NCI-H748 treated with DMSO at 0.1 percent for 48 hours (cell line): ENCODE data around the gene GFPT1.
"Not testable (repeated sequence)": the region's sequence is repeated elsewhere in the genome, so short reads cannot be mapped to it uniquely, and the experiment has no call there.

Experiments
- DNase-seq: peaks from one replicate; lab custom pipeline; 2025; lab: John Stamatoyannopoulos, UW

GFPT1 gene

GRCh38 chr2:69383176-69383812 lies 3.7 kb downstream of the GFPT1 start:
- no peak for DNase-seq

GRCh38 chr2:69382547-69382946 lies 4.5 kb downstream of the GFPT1 start:
- DNase-seq, result no peak

- no peak for DNase-seq
Observed at GRCh38 chr2:69381337-69381737, 5.7 kb downstream of the GFPT1 start.

- DNase-seq, result no peak
Observed at GRCh38 chr2:69380072-69380917, 6.7 kb downstream of the GFPT1 start.

- DNase-seq, result no peak
Observed at GRCh38 chr2:69376403-69376802, 10.6 kb downstream of the GFPT1 start.

GRCh38 chr2:69375494-69376353 lies 11.3 kb downstream of the GFPT1 start:
- peak; percentile 57 for DNase-seq

GRCh38 chr2:69372767-69373166 lies 14.3 kb downstream of the GFPT1 start:
- DNase-seq, result no peak

GRCh38 chr2:69369802-69370201 lies 17.2 kb downstream of the GFPT1 start:
- DNase-seq, result no peak

GRCh38 chr2:69368588-69368987 lies 18.4 kb downstream of the GFPT1 start:
- DNase-seq, result no peak

- no peak for DNase-seq
Observed at GRCh38 chr2:69359371-69359770, 27.7 kb downstream of the GFPT1 start.

GRCh38 chr2:69358914-69359313 lies 28.1 kb downstream of the GFPT1 start:
- no peak for DNase-seq

GRCh38 chr2:69356471-69356870 lies 30.6 kb downstream of the GFPT1 start:
- no peak for DNase-seq

- not testable (repeated sequence) for DNase-seq
Observed at GRCh38 chr2:69354976-69355375, 32.1 kb downstream of the GFPT1 start.

GRCh38 chr2:69353360-69353759 lies 33.7 kb downstream of the GFPT1 start:
- no peak for DNase-seq

- no peak for DNase-seq
Observed at GRCh38 chr2:69348781-69349180, 38.2 kb downstream of the GFPT1 start.

GRCh38 chr2:69345434-69345833 lies 41.6 kb downstream of the GFPT1 start:
- no peak for DNase-seq

- no peak for DNase-seq
Observed at GRCh38 chr2:69344305-69344704, 42.7 kb downstream of the GFPT1 start.

- no peak for DNase-seq
Observed at GRCh38 chr2:69340101-69340775, 46.8 kb downstream of the GFPT1 start.

- no peak for DNase-seq
Observed at GRCh38 chr2:69335311-69335710, 51.7 kb downstream of the GFPT1 start.

GRCh38 chr2:69333352-69333751 lies 53.7 kb downstream of the GFPT1 start:
- no peak for DNase-seq

GRCh38 chr2:69330781-69331180 lies 56.2 kb downstream of the GFPT1 start:
- no peak for DNase-seq

- DNase-seq, result no peak
Observed at GRCh38 chr2:69322631-69323030, 64.4 kb downstream of the GFPT1 start.
